Tibial nerve (tissue), 4 donors: Measurements from ENCODE around the gene TSHZ2. TPM values are rescaled to one million over a fixed set of nuclear protein-coding genes. Genes with fewer than 3 reads are reported as not detected.

Experiments
- DNase-seq, 2 donors: peaks; one replicate each; pipeline ENCODE4 v3.0.0-alpha.2; 2019; ENCODE audit warnings: low spot score in 2 of 2
- H3K27ac ChIP-seq, 4 donors: fragments of 200-600 bp; sonication (generic) in 3 of 4; one replicate each; pipeline ENCODE4 v1.5.1; 2017 to 2019; ENCODE audit warnings: mild to moderate bottlenecking in 1 of 4
- H3K27me3 ChIP-seq, 2 donors: fragments of 200-600 bp; sonication (generic) in 1 of 2; one replicate each; pipeline versions ENCODE4 v1.5.1 to v1.6.0; 2017 to 2019
- H3K36me3 ChIP-seq, 3 donors: fragments of 200-600 bp; sonication (generic); one replicate each; pipeline ENCODE4 v1.5.1; 2018 to 2019
- H3K4me1 ChIP-seq, 4 donors: fragments of 200-600 bp; sonication (generic) in 3 of 4; one replicate each; pipeline ENCODE4 v1.5.1; 2017 to 2019
- H3K4me3 ChIP-seq, 4 donors: fragments of 200-600 bp; sonication (generic) in 3 of 4; one replicate each; pipeline ENCODE4 v1.5.1; 2017 to 2019; ENCODE audit warnings: mild to moderate bottlenecking in 1 of 4, moderate library complexity in 1 of 4
- H3K9me3 ChIP-seq, 4 donors: fragments of 200-600 bp; sonication (generic) in 3 of 4; one replicate each; pipeline ENCODE4 v1.5.1; 2017 to 2019
- CTCF ChIP-seq, 5 experiments: fragments of 200-600 bp in 3 of 5; fragments of 450-650 bp in 2 of 5; sonication (generic) in 3 of 5; IDR thresholded peaks; one replicate each; pipeline ENCODE4 v1.5.1; 2016 to 2019; ENCODE audit warnings: antibody characterized with exemption in 5 of 5, mild to moderate bottlenecking in 3 of 5, moderate library complexity in 2 of 5
- EP300 ChIP-seq, 2 donors: sonication (generic); formaldehyde crosslinking; IDR thresholded peaks; one replicate each; pipeline ENCODE4 v1.6.1; 2017; ENCODE audit warnings: antibody characterized with exemption in 2 of 2, mild to moderate bottlenecking in 1 of 2
- POLR2A ChIP-seq, 2 donors: fragments of 450-650 bp; IDR thresholded peaks; one replicate each; pipeline ENCODE4 v1.6.1; 2017; ENCODE audit warnings: antibody characterized with exemption in 2 of 2, mild to moderate bottlenecking in 2 of 2, moderate library complexity in 2 of 2
- WGBS, 2 donors: methylation state at CpG; one replicate each; pipeline ENCODE4 v1.1.5; 2018; 5-methylcytosine and 5-hydroxymethylcytosine counted together
- total RNA-seq, 4 donors: library from RNA; depleted of rRNA; stranded (reverse); fragments of >200 nt; gene quantifications; one replicate each; pipeline ENCODE4 v1.1.0, GENCODE V29; 2016

The TSHZ2 gene
- total RNA-seq, 4 donors from 2014 or later, result 20.9 to 33.7 (median 25.1) TPM

DNA sequence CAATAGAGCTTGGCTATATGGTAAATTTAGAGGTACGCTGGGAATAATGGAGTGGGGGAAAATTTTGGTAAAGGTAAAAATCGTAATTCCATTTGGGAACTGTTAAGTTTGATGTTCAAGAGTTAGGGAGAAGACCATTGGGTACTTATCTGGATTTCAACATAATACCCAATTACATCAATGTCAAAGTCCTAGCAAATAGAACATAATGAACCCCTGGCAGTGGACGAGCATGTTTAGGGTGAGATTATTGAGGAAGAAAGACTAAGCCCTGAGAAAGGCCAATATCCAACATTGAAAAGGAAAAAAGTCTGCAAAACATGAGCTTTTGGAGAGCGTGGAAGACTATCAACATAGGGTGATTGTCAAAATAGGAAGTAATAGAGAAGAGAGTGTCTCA lies 106.6 kb downstream of the TSHZ2 start:
- WGBS, 2 donors, result 81 to 83% methylated on average over 4 of the region's 4 CpGs
- TF ChIP-seq CTCF (IDR thresholded peaks at IDR 0.05) (no peak), EP300 (IDR thresholded peaks at IDR 0.05) (no peak), POLR2A (IDR thresholded peaks at IDR 0.05) (no peak)
- no peak for DNase-seq
- no peaks in the 10 kb centered on the region for H3K36me3 ChIP-seq
- no peaks in the 10 kb centered on the region for H3K27me3 ChIP-seq
- H3K4me3 ChIP-seq, result no peak overlapping the region
- H3K27ac ChIP-seq, result peak overlapping the region in 1 of 4 donors; percentile 36
- H3K9me3 ChIP-seq, result no peaks in the 10 kb centered on the region
- peaks cover 0 to 22% (median 7%) of the 10 kb centered on the region in 4 donors for H3K4me1 ChIP-seq

DNA sequence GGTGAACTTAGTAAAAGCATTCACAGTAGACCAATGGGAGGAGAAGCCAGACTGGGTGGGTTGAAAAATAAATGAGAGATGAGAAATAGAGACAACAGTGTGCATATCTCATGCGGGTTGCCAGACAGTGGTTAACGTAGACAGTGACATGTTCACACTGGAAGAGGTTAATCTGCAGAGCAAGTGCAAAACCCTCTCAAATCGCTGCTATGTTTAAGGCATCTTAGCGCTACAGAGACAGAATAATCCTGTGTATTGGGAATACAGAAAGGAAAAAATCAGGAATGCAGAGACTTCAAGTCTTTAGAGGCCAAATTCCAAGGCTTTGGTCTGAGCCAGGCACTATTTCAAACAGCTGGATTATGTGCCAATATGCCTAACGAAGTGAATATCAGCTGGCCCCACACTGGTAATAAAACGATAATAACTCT lies 107.1 kb downstream of the TSHZ2 start:
- Histone ChIP-seq H3K9me3 (no peaks in the 10 kb centered on the region), H3K27ac (peak overlapping the region in 2 of 4 donors; percentile 34 to 60), H3K27me3 (no peaks in the 10 kb centered on the region), H3K36me3 (no peaks in the 10 kb centered on the region), H3K4me3 (no peak overlapping the region), H3K4me1 (peaks cover 0 to 22% (median 7%) of the 10 kb centered on the region in 4 donors)
- DNase-seq, result no peak
- WGBS, 2 donors, result 11 to 27% methylated on average over 6 of the region's 6 CpGs
- TF ChIP-seq POLR2A (IDR thresholded peaks at IDR 0.05) (no peak), EP300 (IDR thresholded peaks at IDR 0.05) (no peak), CTCF (IDR thresholded peaks at IDR 0.05) (no peak)

DNA sequence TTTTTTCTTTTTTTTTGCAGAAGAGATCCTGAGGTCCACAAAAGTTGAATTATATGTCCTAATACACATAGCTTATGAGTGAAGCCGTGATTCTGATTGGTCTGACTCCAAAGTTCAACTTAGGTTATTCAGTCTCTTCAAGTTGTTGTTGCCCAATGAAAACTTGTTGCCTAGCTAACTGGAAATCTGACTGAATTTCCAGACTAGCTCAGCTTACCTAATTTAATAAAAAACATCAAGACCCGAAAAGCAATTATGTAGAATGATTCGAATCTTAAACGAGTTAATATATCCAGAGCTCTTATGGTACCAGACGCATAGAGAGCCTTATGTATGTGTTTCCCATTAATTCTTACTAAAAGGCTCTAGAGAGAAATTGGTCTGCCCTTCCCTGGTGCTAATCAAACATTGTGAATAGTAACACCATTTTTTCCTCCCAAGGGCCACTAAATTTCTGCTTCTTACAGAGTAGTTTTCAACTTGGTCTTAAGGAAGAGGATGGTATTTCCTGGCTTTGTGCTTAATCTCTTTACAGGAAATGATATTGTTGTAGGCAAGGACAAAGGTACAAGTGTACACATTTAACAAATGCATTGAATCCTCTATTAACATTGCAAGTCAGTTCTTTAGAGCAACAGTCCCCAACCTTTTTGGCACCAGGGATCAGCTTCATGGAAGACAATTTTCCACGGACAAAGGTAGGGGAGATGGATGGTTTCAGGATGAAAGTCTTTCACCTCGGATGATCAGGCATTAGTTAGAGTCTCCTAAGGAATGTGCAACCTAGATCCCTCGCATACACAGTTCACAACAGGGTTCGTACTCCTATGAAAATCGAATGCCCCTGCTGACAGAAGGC lies 107.9 kb downstream of the TSHZ2 start:
- DNase-seq, result no peak
- H3K27me3 ChIP-seq, result no peaks in the 10 kb centered on the region
- TF ChIP-seq CTCF (IDR thresholded peaks at IDR 0.05) (no peak), POLR2A (IDR thresholded peaks at IDR 0.05) (no peak), EP300 (IDR thresholded peaks at IDR 0.05) (no peak)
- H3K4me3 ChIP-seq, result no peak overlapping the region
- H3K36me3 ChIP-seq, result no peaks in the 10 kb centered on the region
- no peaks in the 10 kb centered on the region for H3K9me3 ChIP-seq
- WGBS, 2 donors, result 85 to 87% methylated on average over 10 of the region's 10 CpGs
- peak overlapping the region in 2 of 4 donors; percentile 47 to 60 for H3K27ac ChIP-seq
- H3K4me1 ChIP-seq, result peaks cover 0 to 22% (median 7%) of the 10 kb centered on the region in 4 donors

DNA sequence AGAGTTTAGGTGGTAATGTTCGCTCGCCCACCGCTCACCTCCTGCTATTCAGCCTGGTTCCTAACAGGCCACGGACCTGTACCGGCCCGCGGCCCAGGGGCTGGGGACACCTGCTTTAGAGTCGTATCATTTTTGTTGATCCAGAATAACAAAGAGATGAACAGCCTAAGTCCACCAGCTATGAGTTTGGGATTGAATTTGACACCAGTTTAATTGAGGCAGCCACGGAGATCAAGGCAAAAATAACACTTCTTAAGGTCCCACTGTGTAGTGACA lies 108.5 kb downstream of the TSHZ2 start:
- Histone ChIP-seq H3K4me1 (peaks cover 0 to 22% (median 7%) of the 10 kb centered on the region in 4 donors), H3K27ac (peak overlapping the region in 1 of 4 donors; percentile 47), H3K4me3 (no peak overlapping the region), H3K27me3 (no peaks in the 10 kb centered on the region), H3K36me3 (no peaks in the 10 kb centered on the region), H3K9me3 (no peaks in the 10 kb centered on the region)
- no peak for DNase-seq
- WGBS, 2 donors, result 97 to 99% methylated on average over 9 of the region's 9 CpGs
- TF ChIP-seq POLR2A (IDR thresholded peaks at IDR 0.05) (no peak), CTCF (IDR thresholded peaks at IDR 0.05) (no peak), EP300 (IDR thresholded peaks at IDR 0.05) (no peak)
